Coronary artery (tissue), 2 donors: ENCODE data around the gene CENPM.

Experiments used
- DNase-seq: peaks from one replicate; pipeline ENCODE4 v3.0.0-alpha.2; 2017; ENCODE audit warnings: low spot score
- H3K27ac ChIP-seq, 2 donors: fragments of 200-600 bp; sonication (generic); one replicate each; pipeline ENCODE4 v1.5.1; 2016 to 2019
- H3K4me3 ChIP-seq: fragments of 200-600 bp; sonication (generic); 2 replicates; pipeline ENCODE4 v1.5.1; 2016; ENCODE audit warnings: mild to moderate bottlenecking, moderate library complexity
- CTCF ChIP-seq: fragments of 200-600 bp; sonication (generic); IDR thresholded peaks from one replicate; pipeline ENCODE4 v1.5.1; 2019; ENCODE audit warnings: antibody characterized with exemption

Gene CENPM

GRCh38 chr22:41946629-41947423, at the start of gene CENPM:
Gene CENPM, minus strand, starts transcription at chr22:41947152. Its CDS starts 76 bp downstream, at chr22:41947076.
- Histone ChIP-seq H3K27ac (peak within 1 kb of the TSS in 1 of 2 donors; percentile 33), H3K4me3 (peak within 1 kb of the TSS; percentile 74)
- peak; percentile 90 for DNase-seq
- no peak for TF ChIP-seq CTCF

GRCh38 chr22:41995211-41995610, 48.3 kb upstream of the CENPM start:
- DNase-seq = no peak
- H3K4me3 ChIP-seq = no peak overlapping the region
- H3K27ac ChIP-seq = no peak overlapping the region
- TF ChIP-seq CTCF = no peak

- DNase-seq = no peak
- Histone ChIP-seq H3K4me3 (no peak overlapping the region), H3K27ac (no peak overlapping the region)
- TF ChIP-seq CTCF = no peak
Observed at GRCh38 chr22:41992496-41992895, 45.5 kb upstream of the CENPM start.

GRCh38 chr22:41991111-41991510, 44.2 kb upstream of the CENPM start:
- Histone ChIP-seq H3K27ac (no peak overlapping the region), H3K4me3 (no peak overlapping the region)
- no peak for TF ChIP-seq CTCF
- DNase-seq = no peak

- DNase-seq = no peak
- Histone ChIP-seq H3K27ac (no peak overlapping the region), H3K4me3 (no peak overlapping the region)
- no peak for TF ChIP-seq CTCF
Observed at GRCh38 chr22:41989246-41989645, 42.3 kb upstream of the CENPM start.

- Histone ChIP-seq H3K27ac (no peak overlapping the region), H3K4me3 (no peak overlapping the region)
- no peak for TF ChIP-seq CTCF
- no peak for DNase-seq
Observed at GRCh38 chr22:41987276-41987675, 40.3 kb upstream of the CENPM start.
